ENCODE results near the gene OSBPL8. TPM values are rescaled to one million over a fixed set of nuclear protein-coding genes. Genes with fewer than 3 reads are reported as not detected.
A peak's percentile ranks its signal among the peaks of the same experiment; 100 is the strongest.

OSBPL8 gene
- 10 to 100 TPM; 77.6 to 89.1 (median 87.2) TPM for total RNA-seq

- peak within 1 kb of the TSS; percentile 94 to 97 for H3K27ac ChIP-seq
- intact Hi-C loops (cut with DNase I; ENCODE audit: low total_unique reads), result no loop called here
- no peaks in the 10 kb centered on the region for H3K27me3 ChIP-seq
- H3K36me3 ChIP-seq, result no peaks in the 10 kb centered on the region
- TF ChIP-seq POLR2A (IDR thresholded peaks at IDR 0.05) (peak; percentile 76), POLR2AphosphoS5 (IDR thresholded peaks at IDR 0.05) (peak; percentile 89 to 95 (median 90)), CTCF (IDR thresholded peaks at IDR 0.05) (no peak)
- no peaks in the 10 kb centered on the region for H3K4me1 ChIP-seq
- H3K4me3 ChIP-seq, result peak within 1 kb of the TSS; percentile 84 to 98 (median 94)
- peak; percentile 94 to 95 for DNase-seq (ENCODE audit: low spot score in 2 of 2)
- no peaks in the 10 kb centered on the region for H3K9me3 ChIP-seq
Measured at GRCh38 chr12:76559400-76560085, at the start of gene OSBPL8. Gene OSBPL8, minus strand, starts transcription at chr12:76559771. Its CDS starts 72,220 bp downstream, at chr12:76487551.

GRCh38 chr12:76608070-76608469 lies 48.5 kb upstream of the OSBPL8 start:
- H3K9me3 ChIP-seq, result no peaks in the 10 kb centered on the region
- DNase-seq (ENCODE audit: low spot score in 2 of 2), result no peak
- H3K4me3 ChIP-seq, result no peak overlapping the region
- no peak overlapping the region for H3K27ac ChIP-seq
- H3K27me3 ChIP-seq, result no peaks in the 10 kb centered on the region
- H3K4me1 ChIP-seq, result no peaks in the 10 kb centered on the region
- intact Hi-C loops (cut with DNase I; ENCODE audit: low total_unique reads), result no loop called here
- no peaks in the 10 kb centered on the region for H3K36me3 ChIP-seq
- TF ChIP-seq POLR2A (IDR thresholded peaks at IDR 0.05), result no peak
- TF ChIP-seq CTCF (IDR thresholded peaks at IDR 0.05), result no peak

DNA sequence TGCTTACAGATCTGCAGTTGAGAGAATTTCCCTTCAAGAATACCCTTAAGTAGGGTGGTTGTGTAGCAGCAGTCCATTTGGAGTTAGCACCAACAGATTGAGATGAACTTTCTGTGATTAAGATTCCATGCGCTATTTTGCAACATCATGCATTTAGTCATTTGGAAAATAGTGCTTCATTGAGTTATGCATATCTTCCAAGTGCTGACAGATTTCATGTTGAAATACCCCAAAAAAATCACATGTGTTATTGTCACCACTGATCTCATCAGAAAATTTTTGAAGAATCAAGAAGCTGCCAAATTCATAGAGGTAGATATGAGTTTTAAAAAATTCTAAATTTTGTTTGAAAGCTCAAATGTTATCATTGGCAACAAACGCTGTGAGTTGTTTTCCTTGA lies 35.5 kb upstream of the OSBPL8 start:
- Histone ChIP-seq H3K27me3 (no peaks in the 10 kb centered on the region), H3K36me3 (no peaks in the 10 kb centered on the region), H3K4me1 (no peaks in the 10 kb centered on the region), H3K4me3 (no peak overlapping the region), H3K9me3 (no peaks in the 10 kb centered on the region), H3K27ac (no peak overlapping the region)
- intact Hi-C loops (cut with DNase I; ENCODE audit: low total_unique reads), result no loop called here
- DNase-seq (ENCODE audit: low spot score in 2 of 2), result no peak
- TF ChIP-seq POLR2AphosphoS5 (IDR thresholded peaks at IDR 0.05), result no peak
- TF ChIP-seq POLR2A (IDR thresholded peaks at IDR 0.05), result no peak

- no peaks in the 10 kb centered on the region for H3K36me3 ChIP-seq
- no peak overlapping the region for H3K27ac ChIP-seq
- no peak overlapping the region for H3K4me3 ChIP-seq
- no peaks in the 10 kb centered on the region for H3K4me1 ChIP-seq
- no peaks in the 10 kb centered on the region for H3K9me3 ChIP-seq
- intact Hi-C loops (cut with DNase I; ENCODE audit: low total_unique reads), result no loop called here
- TF ChIP-seq POLR2A (IDR thresholded peaks at IDR 0.05) (no peak), CTCF (IDR thresholded peaks at IDR 0.05) (no peak), POLR2AphosphoS5 (IDR thresholded peaks at IDR 0.05) (no peak)
- no peaks in the 10 kb centered on the region for H3K27me3 ChIP-seq
- no peak for DNase-seq (ENCODE audit: low spot score in 2 of 2)
Measured at GRCh38 chr12:76591476-76591875, 31.9 kb upstream of the OSBPL8 start.

DNA sequence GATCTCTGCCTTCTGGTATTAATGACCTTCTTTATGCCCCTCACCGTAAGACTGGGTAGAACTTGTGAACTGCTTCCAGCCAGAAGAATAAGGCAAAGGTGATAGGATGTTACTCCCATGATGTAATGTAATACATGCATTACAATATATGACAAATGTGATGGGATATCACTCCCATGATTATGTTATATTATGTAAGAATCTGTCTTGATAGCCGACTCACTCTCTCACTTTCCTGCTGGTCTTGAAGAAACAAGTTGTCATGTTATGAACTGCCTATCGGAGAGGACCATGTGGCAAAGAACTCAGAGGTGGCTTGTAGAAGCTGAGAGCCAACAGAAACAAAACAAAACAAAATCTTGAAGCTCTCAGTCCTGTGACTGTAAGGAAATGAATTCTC lies 30.6 kb upstream of the OSBPL8 start:
- no peaks in the 10 kb centered on the region for H3K9me3 ChIP-seq
- no peaks in the 10 kb centered on the region for H3K36me3 ChIP-seq
- H3K4me3 ChIP-seq, result no peak overlapping the region
- no peak for DNase-seq (ENCODE audit: low spot score in 2 of 2)
- H3K4me1 ChIP-seq, result no peaks in the 10 kb centered on the region
- H3K27ac ChIP-seq, result peak overlapping the region in 1 of 2 donors; percentile 64
- intact Hi-C loops (cut with DNase I; ENCODE audit: low total_unique reads), result no loop called here
- no peaks in the 10 kb centered on the region for H3K27me3 ChIP-seq
- TF ChIP-seq POLR2A (IDR thresholded peaks at IDR 0.05) (no peak), POLR2AphosphoS5 (IDR thresholded peaks at IDR 0.05) (no peak), CTCF (IDR thresholded peaks at IDR 0.05) (no peak)

Measured in breast epithelium (tissue), 4 donors.